ENCODE measurements around the gene CLCF1.

The CLCF1 gene

DNA sequence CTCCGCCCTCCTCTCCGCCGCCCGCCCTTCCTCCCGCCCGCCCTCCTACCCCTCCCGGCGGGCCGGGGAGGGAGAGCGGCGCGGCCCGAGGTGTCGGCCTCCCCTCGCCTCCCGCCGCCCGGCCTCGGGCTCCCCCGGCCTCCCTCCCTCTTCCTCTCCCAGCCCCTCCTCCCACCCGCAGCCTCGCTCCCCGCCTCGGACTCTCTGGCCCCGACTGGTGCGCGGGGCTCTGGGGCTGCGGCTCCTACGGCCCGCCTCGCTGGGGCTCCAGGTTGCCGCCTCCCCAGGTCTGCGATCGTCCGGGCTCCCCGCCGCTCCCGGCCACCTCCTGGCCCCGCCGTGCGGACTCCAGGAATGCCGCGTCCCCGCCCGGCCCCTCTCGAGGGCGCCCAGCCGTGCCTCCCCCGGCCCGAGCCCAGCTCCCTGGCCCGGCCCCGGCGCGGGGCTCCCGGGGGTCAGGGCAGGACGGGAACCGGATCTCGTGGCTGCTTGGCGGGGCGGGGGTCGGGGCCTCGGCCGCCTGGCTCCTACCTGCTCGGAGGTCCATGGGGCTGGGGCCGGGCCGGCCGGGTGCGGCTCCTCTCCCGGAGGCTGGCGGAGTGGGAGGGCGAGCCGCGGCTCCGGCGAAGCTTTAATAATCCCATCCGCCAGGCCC is at the start of gene CLCF1:
Gene CLCF1 (minus strand): TSS at position 606 of the 655 bp plus-strand sequence. CDS start 59 bp downstream, at position 547.
- H3K4me1 ChIP-seq (ENCODE audit: insufficient read depth, low read length) = peaks cover 51% of the 10 kb centered on the region
- H3K4me3 ChIP-seq (ENCODE audit: low read depth in 1 of 2, low read length in 2 of 2) = peak within 1 kb of the TSS; percentile 50 to 75
- no peaks in the 10 kb centered on the region for H3K36me3 ChIP-seq (ENCODE audit: insufficient read depth, low read length)
- H3K27ac ChIP-seq (ENCODE audit: low read depth, low read length) = peak within 1 kb of the TSS; percentile 74
- no peaks in the 10 kb centered on the region for H3K27me3 ChIP-seq (ENCODE audit: control insufficient read depth in 1 of 2, insufficient read depth in 2 of 2, low read length in 2 of 2)
- no peaks in the 10 kb centered on the region for H3K9me3 ChIP-seq (ENCODE audit: low read length)
- H3K9ac ChIP-seq (ENCODE audit: low read length) = no peak within 1 kb of the TSS

DNA sequence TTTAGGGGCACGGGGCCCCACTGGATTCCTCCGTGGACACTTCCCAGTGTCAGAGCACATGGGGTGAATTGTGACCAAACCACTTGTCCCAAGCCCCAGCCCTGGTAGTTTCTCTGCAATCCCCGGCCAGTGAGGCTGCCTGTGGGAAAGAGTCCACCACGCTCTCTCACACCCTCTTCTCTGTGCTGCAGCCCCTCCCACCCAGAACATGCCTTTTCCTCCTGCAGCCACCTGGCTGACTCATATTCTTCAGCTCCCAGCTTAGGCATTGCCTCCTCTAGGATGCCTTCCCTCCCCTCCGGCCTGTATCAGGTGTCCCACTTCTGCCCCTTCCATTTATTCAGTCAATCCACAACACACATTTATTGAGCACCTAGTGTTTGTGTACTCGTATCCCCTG is 49.5 kb upstream of the CLCF1 start:
- no peaks in the 10 kb centered on the region for H3K9me3 ChIP-seq (ENCODE audit: low read length)
- H3K9ac ChIP-seq (ENCODE audit: low read length) = no peak overlapping the region
- H3K27ac ChIP-seq (ENCODE audit: low read depth, low read length) = no peak overlapping the region
- peaks cover 14% of the 10 kb centered on the region for H3K4me1 ChIP-seq (ENCODE audit: insufficient read depth, low read length)
- H3K4me3 ChIP-seq (ENCODE audit: low read depth in 1 of 2, low read length in 2 of 2) = no peak overlapping the region
- no peaks in the 10 kb centered on the region for H3K27me3 ChIP-seq (ENCODE audit: control insufficient read depth in 1 of 2, insufficient read depth in 2 of 2, low read length in 2 of 2)
- H3K36me3 ChIP-seq (ENCODE audit: insufficient read depth, low read length) = no peaks in the 10 kb centered on the region

DNA sequence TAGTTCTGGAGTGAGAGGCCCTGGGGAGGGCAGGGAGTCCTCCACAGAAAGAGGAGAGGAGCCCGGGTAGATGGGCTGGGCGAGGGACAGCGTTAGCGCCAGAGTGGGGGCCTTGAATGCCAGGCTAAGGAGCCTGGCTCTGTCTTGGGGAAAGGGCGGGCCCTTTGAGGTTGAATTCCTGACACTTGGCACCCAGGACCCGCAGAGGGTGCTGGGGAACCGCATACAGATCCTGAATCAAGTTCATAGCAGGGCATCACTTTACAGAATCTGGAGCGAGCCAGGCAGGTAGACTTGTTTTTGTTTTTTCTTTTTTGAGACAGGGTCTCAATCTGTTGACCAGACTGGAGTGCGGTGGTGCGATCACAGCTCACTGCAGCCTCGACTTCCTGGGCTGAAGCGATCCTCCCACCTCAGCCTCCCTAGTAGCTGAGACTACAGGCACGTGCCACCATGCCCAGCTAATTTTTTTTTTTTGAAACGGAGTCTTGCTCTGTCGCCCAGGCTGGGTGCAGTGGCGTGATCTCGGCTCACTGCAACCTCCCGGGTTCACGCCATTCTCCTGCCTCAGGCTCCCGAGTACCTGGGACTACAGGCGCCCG is 48.1 kb upstream of the CLCF1 start:
- Histone ChIP-seq H3K9ac (ENCODE audit: low read length) (no peak overlapping the region), H3K4me1 (ENCODE audit: insufficient read depth, low read length) (peaks cover 10% of the 10 kb centered on the region), H3K27ac (ENCODE audit: low read depth, low read length) (peak overlapping the region; percentile 86), H3K4me3 (ENCODE audit: low read depth in 1 of 2, low read length in 2 of 2) (peak overlapping the region in 1 of 2 donors; percentile 41), H3K27me3 (ENCODE audit: control insufficient read depth in 1 of 2, insufficient read depth in 2 of 2, low read length in 2 of 2) (no peaks in the 10 kb centered on the region), H3K36me3 (ENCODE audit: insufficient read depth, low read length) (no peaks in the 10 kb centered on the region), H3K9me3 (ENCODE audit: low read length) (no peaks in the 10 kb centered on the region)

DNA sequence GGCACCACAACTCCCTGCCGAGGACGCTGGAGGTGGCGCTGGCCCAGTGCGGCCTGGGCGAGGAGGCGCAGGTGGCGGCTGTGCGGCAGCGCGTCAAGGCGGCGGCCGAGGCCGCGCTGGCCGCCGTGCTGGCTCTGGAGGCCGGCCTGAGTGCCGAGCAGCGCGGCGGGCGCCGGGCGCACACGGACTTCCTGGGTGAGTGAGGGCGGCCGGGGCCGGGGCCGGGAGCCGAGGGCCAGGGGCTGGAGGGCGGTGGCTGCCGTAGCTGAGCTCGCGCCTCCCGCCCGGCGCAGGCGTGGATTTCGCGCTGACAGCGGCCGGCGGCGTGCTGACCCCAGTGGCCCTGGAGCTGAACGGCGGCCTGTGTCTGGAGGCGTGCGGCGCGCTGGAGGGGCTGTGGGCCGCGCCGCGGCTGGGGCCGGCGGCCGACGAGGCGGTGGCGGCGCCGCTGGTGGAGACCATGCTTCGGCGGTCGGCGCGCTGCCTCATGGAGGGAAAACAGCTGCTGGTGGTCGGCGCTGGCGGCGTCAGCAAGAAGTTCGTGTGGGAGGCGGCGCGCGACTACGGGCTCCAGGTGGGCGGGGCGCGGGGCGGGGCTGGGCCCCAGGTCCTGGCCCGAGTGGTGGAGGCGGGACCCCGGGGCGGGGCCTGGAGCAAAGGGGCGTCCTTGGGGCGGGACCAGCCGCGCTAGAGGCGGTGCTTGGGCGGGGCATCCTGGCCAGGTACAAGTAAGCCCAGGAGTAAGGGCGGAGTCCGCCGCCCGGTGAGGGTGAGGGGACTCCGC is 47.4 kb upstream of the CLCF1 start:
- Histone ChIP-seq H3K27me3 (ENCODE audit: control insufficient read depth in 1 of 2, insufficient read depth in 2 of 2, low read length in 2 of 2) (no peaks in the 10 kb centered on the region), H3K9ac (ENCODE audit: low read length) (no peak overlapping the region), H3K4me1 (ENCODE audit: insufficient read depth, low read length) (peaks cover 13% of the 10 kb centered on the region), H3K9me3 (ENCODE audit: low read length) (no peaks in the 10 kb centered on the region), H3K36me3 (ENCODE audit: insufficient read depth, low read length) (no peaks in the 10 kb centered on the region), H3K27ac (ENCODE audit: low read depth, low read length) (peak overlapping the region; percentile 86), H3K4me3 (ENCODE audit: low read depth in 1 of 2, low read length in 2 of 2) (peak overlapping the region; percentile 41 to 57)

DNA sequence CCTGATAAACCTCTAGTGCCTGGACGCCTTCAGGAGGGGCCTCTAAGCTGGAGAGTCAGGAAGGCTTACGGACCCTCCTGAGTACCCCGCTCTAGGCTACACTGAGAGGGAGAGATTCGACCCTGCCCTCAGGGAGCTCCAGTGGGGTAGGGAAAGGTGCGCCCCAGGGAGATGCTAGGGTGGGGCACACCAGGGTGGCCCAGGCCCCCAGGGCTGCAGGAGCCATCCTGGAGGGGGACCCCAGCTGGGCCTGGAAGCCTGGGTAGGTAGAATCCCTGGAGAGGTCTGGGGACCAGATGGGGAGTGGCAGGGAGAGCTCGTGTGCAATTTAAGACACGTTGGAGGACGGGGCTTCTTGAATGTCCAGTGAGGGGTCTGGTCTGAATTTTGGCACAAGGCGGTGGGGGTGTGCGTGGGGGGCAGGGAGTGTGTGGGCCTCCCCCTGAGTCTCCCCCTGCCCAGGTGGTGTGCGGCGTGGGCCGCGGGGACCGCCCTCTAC is 46.8 kb upstream of the CLCF1 start:
- H3K9ac ChIP-seq (ENCODE audit: low read length) = no peak overlapping the region
- peaks cover 13% of the 10 kb centered on the region for H3K4me1 ChIP-seq (ENCODE audit: insufficient read depth, low read length)
- peak overlapping the region; percentile 41 to 57 for H3K4me3 ChIP-seq (ENCODE audit: low read depth in 1 of 2, low read length in 2 of 2)
- no peaks in the 10 kb centered on the region for H3K36me3 ChIP-seq (ENCODE audit: insufficient read depth, low read length)
- no peaks in the 10 kb centered on the region for H3K9me3 ChIP-seq (ENCODE audit: low read length)
- peak overlapping the region; percentile 35 for H3K27ac ChIP-seq (ENCODE audit: low read depth, low read length)
- H3K27me3 ChIP-seq (ENCODE audit: control insufficient read depth in 1 of 2, insufficient read depth in 2 of 2, low read length in 2 of 2) = peaks cover under 1% of the 10 kb centered on the region in 2 donors

DNA sequence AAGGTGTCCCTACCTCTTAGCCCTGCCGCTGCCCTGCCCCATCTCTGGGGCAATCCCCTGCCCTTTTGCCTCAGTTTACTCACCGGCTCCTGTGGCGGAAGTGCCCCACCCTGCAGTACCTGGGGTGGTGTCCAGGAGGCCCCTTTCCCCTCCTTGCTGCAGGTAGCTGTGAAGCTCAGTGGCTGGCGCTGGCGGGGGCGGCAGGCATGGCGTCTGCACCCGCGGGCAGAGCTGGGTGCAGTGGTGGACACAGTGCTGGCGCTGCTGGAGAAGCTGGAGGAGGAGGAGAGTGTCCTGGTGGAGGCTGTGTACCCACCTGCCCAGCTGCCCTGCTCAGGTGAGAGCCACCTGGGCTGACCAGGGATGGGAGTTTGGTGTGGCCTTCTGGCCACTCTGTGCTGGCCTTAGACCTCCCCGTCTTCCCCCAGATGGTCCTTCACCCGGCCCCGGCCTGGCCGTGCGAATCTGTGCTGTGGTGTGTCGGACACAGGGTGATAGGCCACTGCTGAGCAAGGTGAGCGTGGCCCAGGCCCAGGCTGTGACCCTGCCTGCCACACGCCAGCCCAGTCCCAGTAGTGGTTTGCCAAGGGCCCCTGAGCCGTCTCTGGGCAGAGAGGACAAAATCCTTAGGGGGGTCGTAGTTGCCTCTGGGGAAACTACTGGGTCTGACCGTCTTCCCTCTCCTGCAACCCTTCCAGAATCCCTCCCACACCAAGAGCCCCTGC is 46.1 kb upstream of the CLCF1 start:
- H3K36me3 ChIP-seq (ENCODE audit: insufficient read depth, low read length) = no peaks in the 10 kb centered on the region
- no peak overlapping the region for H3K27ac ChIP-seq (ENCODE audit: low read depth, low read length)
- peaks cover 13% of the 10 kb centered on the region for H3K4me1 ChIP-seq (ENCODE audit: insufficient read depth, low read length)
- H3K9me3 ChIP-seq (ENCODE audit: low read length) = no peaks in the 10 kb centered on the region
- no peak overlapping the region for H3K4me3 ChIP-seq (ENCODE audit: low read depth in 1 of 2, low read length in 2 of 2)
- H3K9ac ChIP-seq (ENCODE audit: low read length) = no peak overlapping the region
- H3K27me3 ChIP-seq (ENCODE audit: control insufficient read depth in 1 of 2, insufficient read depth in 2 of 2, low read length in 2 of 2) = peaks cover 4 to 6% of the 10 kb centered on the region in 2 donors

DNA sequence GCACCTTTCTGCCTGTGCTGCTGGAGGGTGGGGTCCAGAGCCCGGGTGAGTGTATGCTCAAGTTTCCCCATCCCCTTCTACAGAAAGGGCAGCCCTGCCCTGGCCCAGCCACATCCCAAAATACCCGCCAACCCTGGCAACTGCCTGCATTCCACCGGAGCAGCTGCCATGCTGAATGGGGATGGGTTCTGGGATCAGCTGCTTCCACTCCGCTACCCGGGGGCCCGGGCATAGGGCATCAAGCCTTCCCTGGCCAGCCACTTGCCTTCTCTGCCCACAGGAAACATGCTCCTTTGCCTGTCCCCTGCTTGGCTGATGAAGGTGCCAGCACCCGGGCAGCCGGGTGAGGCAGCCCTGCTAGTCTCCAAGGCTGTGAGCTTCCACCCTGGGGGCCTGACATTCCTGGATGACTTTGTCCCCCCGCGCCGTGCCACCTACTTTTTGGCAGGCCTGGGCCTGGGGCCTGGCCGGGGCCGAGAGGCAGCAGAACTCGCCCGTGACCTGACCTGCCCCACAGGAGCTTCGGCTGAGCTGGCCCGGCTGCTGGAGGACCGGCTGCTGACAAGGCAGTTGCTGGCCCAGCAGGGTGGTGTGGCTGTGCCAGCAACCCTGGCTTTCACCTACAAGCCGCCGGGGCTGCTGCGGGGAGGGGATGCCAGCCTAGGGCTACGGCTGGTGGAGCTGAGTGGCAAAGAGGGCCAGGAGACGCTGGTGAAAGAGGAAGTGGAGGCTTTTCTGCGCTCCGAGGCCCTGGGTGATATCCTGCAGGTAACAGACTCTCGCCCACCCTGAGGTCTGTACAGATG is 45.3 kb upstream of the CLCF1 start:
- Histone ChIP-seq H3K36me3 (ENCODE audit: insufficient read depth, low read length) (no peaks in the 10 kb centered on the region), H3K9ac (ENCODE audit: low read length) (no peak overlapping the region), H3K27me3 (ENCODE audit: control insufficient read depth in 1 of 2, insufficient read depth in 2 of 2, low read length in 2 of 2) (peaks cover 4 to 8% of the 10 kb centered on the region in 2 donors), H3K9me3 (ENCODE audit: low read length) (no peaks in the 10 kb centered on the region), H3K27ac (ENCODE audit: low read depth, low read length) (no peak overlapping the region), H3K4me3 (ENCODE audit: low read depth in 1 of 2, low read length in 2 of 2) (no peak overlapping the region), H3K4me1 (ENCODE audit: insufficient read depth, low read length) (peaks cover 13% of the 10 kb centered on the region)

DNA sequence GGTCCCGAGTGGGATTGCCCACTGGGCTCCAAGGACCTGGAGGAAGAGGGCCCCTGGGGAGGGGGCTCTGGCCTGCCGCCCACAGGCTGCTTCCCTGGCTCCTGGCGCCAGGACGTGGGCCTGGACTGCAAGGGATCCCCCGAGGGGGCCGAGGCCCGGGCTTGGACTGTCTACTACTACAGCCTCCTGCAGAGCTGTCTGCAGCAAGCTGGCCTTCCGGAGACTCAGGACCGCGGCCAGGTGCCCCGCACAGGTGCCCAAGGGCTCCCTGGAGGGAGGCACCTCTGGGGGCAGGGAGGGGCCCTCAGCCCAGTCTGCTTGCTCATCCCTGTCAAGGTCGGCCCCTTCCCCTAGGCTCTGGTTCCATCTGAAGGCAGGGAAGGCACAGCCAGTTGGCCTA is 44.0 kb upstream of the CLCF1 start:
- Histone ChIP-seq H3K36me3 (ENCODE audit: insufficient read depth, low read length) (no peaks in the 10 kb centered on the region), H3K27ac (ENCODE audit: low read depth, low read length) (no peak overlapping the region), H3K9ac (ENCODE audit: low read length) (no peak overlapping the region), H3K4me1 (ENCODE audit: insufficient read depth, low read length) (peaks cover 13% of the 10 kb centered on the region), H3K4me3 (ENCODE audit: low read depth in 1 of 2, low read length in 2 of 2) (no peak overlapping the region), H3K27me3 (ENCODE audit: control insufficient read depth in 1 of 2, insufficient read depth in 2 of 2, low read length in 2 of 2) (peaks cover 4 to 21% of the 10 kb centered on the region in 2 donors), H3K9me3 (ENCODE audit: low read length) (no peaks in the 10 kb centered on the region)

DNA sequence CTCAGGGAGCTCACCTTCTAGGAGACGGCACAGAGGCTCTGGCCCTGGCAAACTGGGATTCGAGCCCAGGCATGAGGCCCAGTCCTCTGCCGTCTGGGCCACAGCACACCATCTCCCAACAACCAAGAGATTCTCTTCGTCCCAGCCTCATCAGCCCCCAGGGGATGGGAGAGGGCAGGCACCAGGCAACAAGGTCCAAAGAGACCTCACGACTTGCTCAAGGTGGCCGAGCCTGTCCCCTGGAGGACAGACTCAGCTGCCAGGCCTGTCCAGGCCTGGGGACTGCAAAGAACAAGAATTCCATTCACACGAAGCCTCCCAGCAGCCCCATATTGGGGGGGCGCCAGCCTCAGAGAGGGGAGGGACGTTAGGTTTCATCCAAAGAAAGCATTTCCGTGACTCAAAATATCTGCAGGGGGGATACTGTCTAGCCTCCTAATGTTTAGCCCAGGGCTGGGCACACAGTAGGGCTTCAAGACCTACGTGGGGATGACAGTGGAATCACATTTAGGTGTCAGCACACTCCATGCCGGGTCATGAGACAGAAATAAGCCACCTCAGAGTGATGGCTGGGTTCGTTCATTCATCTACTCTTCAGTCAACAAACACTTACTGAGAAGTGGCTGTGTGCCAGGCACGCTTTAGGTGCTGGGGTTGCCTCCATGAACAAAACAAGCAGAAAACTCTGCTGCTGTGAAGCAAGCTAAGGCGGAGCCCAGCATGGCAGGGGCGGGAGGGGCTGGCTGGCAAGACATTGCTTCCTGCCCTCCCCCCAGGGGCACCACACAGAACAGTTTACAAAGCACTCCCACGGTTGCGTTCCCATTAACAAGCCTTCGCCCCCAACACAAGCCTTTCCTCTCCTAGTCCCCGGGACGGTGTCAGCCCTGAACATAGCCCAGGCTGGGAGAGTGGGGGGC is 43.3 kb upstream of the CLCF1 start:
- peaks cover 13% of the 10 kb centered on the region for H3K4me1 ChIP-seq (ENCODE audit: insufficient read depth, low read length)

More for the DNA sequence above, 43.3 kb upstream of the CLCF1 start:
- H3K36me3 ChIP-seq (ENCODE audit: insufficient read depth, low read length) = no peaks in the 10 kb centered on the region
- H3K27me3 ChIP-seq (ENCODE audit: control insufficient read depth in 1 of 2, insufficient read depth in 2 of 2, low read length in 2 of 2) = peaks cover 4 to 28% of the 10 kb centered on the region in 2 donors
- H3K9me3 ChIP-seq (ENCODE audit: low read length) = no peaks in the 10 kb centered on the region
- H3K27ac ChIP-seq (ENCODE audit: low read depth, low read length) = no peak overlapping the region
- H3K4me3 ChIP-seq (ENCODE audit: low read depth in 1 of 2, low read length in 2 of 2) = no peak overlapping the region
- H3K9ac ChIP-seq (ENCODE audit: low read length) = no peak overlapping the region

Data from muscle layer of colon (tissue), 2 donors.